Neural crest cell (in vitro differentiated cells): ENCODE measurements around the gene F2RL3. TPM values are rescaled to one million over a fixed set of nuclear protein-coding genes. Genes with fewer than 3 reads are reported as not detected.

Experiments used
- DNase-seq: peaks from one replicate; pipeline ENCODE4 v3.0.0; 2021; ENCODE audit warnings: low read depth, mixed read lengths, low spot score
- H3K27ac Mint-ChIP-seq: one replicate; pipeline ENCODE4 v1.8.0; 2021; ENCODE audit warnings: mild to moderate bottlenecking, mixed read lengths; ENCODE audit not compliant: unreplicated experiment
- H3K27me3 Mint-ChIP-seq: 2 replicates; pipeline ENCODE4 v1.8.0; 2021; ENCODE audit warnings: low read depth, mild to moderate bottlenecking, mixed read lengths
- H3K36me3 Mint-ChIP-seq: 2 replicates; pipeline ENCODE4 v1.8.0; 2021; ENCODE audit warnings: low read depth, mild to moderate bottlenecking, mixed read lengths
- H3K4me1 Mint-ChIP-seq: 2 replicates; pipeline ENCODE4 v1.8.0; 2021; ENCODE audit warnings: mixed read lengths
- H3K4me3 Mint-ChIP-seq: one replicate; pipeline ENCODE4 v1.8.0; 2021; ENCODE audit warnings: mild to moderate bottlenecking, mixed read lengths
- H3K9me3 Mint-ChIP-seq: 2 replicates; pipeline ENCODE4 v1.8.0; 2021; ENCODE audit warnings: mixed read lengths
- CTCF ChIP-seq: fragments of 200-600 bp; sonication (generic); conservative IDR thresholded peaks from 2 replicates; pipeline ENCODE4 v1.5.0; 2021; ENCODE audit warnings: antibody characterized with exemption, mild to moderate bottlenecking
- total RNA-seq: library from RNA; stranded (reverse); gene quantifications from 2 replicates; pipeline ENCODE4 v1.2.1, GENCODE V29; 2021

F2RL3 gene
- total RNA-seq, 1 donor from 2014 or later = not detected

DNA sequence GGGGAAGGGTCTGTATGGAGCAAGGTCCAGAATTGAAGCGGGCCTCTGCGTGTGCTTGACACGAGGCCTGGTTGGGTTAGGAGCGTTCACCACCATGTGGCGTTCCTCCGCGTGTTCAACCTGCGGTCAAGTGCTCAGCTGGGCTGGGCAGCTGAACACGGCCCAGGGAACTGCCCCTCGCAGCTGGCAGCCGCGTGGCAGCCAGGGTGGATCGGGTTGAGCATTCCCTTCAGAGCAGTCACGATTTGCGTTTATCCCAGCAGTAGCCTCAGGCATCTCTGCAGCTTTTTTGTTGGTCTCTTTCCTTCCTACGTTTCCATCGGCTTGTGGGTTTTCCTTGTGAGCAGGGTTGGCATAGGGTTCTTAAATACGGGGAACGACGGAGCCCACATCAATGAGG is 28.7 kb upstream of the F2RL3 start:
- no peaks in the 10 kb centered on the region for H3K27me3 Mint-ChIP-seq
- peaks cover 6% of the 10 kb centered on the region for H3K4me1 Mint-ChIP-seq
- peaks cover 9% of the 10 kb centered on the region for H3K36me3 Mint-ChIP-seq
- no peak for TF ChIP-seq CTCF
- no peak for DNase-seq
- no peaks in the 10 kb centered on the region for H3K9me3 Mint-ChIP-seq
- H3K4me3 Mint-ChIP-seq = no peak overlapping the region
- H3K27ac Mint-ChIP-seq = no peak overlapping the region

DNA sequence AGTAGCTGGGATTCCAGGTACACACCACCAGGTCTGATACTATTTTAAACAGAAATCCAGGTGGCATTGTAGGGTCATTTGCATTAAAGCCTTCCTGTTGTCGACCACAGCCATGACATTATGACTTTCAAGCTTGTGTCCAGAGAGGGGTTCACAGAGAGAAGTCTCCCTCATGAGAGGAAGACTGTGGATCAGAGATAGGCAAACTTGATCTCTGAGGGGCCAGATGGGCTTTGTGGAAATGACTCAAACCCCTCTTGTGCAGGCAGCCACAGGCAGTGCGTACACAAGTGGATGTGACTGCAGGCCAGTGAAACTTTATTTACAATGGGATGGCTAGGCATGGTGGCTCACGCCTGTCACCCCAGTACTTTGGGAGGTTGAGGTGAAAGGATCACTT is 27.8 kb upstream of the F2RL3 start:
- peak overlapping the region; percentile 54 for H3K27ac Mint-ChIP-seq
- DNase-seq = no peak
- no peaks in the 10 kb centered on the region for H3K27me3 Mint-ChIP-seq
- H3K36me3 Mint-ChIP-seq = peaks cover 9% of the 10 kb centered on the region
- no peak overlapping the region for H3K4me3 Mint-ChIP-seq
- peaks cover 6% of the 10 kb centered on the region for H3K4me1 Mint-ChIP-seq
- H3K9me3 Mint-ChIP-seq = no peaks in the 10 kb centered on the region
- TF ChIP-seq CTCF = no peak

DNA sequence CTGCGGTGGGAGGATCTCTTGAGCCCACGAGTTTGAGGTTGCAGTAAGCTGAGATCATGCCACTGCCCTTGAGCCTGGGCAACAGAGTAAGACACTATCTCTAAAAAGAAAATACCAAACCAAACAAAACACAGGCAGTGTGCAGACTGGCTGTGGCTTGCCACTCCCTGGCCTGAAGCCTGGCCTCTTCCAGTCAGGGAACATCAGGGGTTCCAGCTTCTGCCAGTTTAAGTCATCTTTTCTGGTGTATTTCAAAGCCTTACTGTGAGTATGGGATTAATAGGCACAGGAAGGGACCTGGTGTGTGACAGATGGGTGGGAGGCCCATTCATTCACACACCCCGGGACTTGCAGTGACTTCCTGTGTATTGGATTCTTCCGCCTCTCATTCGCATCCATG is 27.0 kb upstream of the F2RL3 start:
- Mint-ChIP-seq H3K4me1 (peaks cover 6% of the 10 kb centered on the region), H3K27me3 (no peaks in the 10 kb centered on the region), H3K9me3 (no peaks in the 10 kb centered on the region), H3K36me3 (peaks cover 6% of the 10 kb centered on the region), H3K4me3 (no peak overlapping the region), H3K27ac (no peak overlapping the region)
- TF ChIP-seq CTCF = no peak
- DNase-seq = no peak

DNA sequence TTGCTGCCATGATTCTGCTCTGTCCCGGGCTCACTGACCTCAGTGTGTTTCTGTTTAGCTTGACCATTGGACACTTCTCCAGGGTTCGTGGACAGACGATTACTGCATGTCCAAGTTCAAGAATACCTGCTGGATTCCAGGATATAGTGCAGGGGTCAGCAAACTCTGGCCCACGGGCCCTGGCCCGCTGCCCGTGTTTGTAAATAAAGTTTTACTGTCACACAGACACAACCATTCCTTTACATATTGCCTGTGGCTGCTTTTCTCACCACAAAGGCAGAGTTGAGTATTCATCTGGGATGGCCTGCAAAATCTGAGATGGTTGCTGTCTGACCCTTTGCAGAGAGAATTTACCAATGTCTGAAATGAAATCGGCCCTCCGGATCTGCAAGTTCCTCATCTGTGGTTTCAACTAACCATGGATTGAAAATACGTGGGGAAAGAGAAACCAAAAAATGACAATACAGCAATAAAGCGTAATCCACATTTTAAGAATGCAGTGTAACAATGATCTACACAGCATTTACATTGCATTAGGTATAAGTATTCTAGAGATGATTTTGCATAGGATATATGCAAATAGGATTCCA is 25.9 kb upstream of the F2RL3 start:
- Mint-ChIP-seq H3K9me3 (no peaks in the 10 kb centered on the region), H3K4me1 (peaks cover 6% of the 10 kb centered on the region), H3K36me3 (peaks cover 3% of the 10 kb centered on the region), H3K4me3 (no peak overlapping the region), H3K27me3 (no peaks in the 10 kb centered on the region), H3K27ac (no peak overlapping the region)
- no peak for TF ChIP-seq CTCF
- no peak for DNase-seq

DNA sequence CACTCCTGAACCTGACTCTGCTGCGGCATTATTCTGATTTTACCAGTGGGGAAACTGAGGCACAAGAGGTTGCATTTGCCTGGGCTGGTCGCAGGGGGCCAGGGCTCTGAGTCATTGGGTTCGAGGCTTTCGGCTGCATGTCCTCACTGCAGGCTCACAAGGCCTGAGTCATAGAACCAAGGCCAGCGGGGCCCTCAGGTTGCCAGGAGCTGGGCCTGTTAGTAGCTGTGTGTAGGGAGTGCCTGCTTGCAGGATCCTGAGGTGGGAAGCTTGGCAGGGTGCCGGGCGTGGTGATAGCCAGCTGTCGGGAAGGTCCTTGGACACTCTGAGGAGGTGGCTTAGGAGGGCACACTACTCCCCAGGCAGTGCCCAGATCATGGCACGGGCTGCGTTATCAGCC is 21.6 kb upstream of the F2RL3 start:
- peaks cover 7% of the 10 kb centered on the region for H3K36me3 Mint-ChIP-seq
- H3K4me1 Mint-ChIP-seq = no peaks in the 10 kb centered on the region
- H3K9me3 Mint-ChIP-seq = no peaks in the 10 kb centered on the region
- no peak for TF ChIP-seq CTCF
- no peak overlapping the region for H3K4me3 Mint-ChIP-seq
- DNase-seq = no peak
- no peaks in the 10 kb centered on the region for H3K27me3 Mint-ChIP-seq
- H3K27ac Mint-ChIP-seq = no peak overlapping the region
